Endothelial cell (in vitro differentiated cells): ENCODE results near the gene MARVELD1. TPM values are rescaled to one million over a fixed set of nuclear protein-coding genes. Genes with fewer than 3 reads are reported as not detected.
A peak's percentile ranks its signal among the peaks of the same experiment; 100 is the strongest.

ENCODE experiments used
- DNase-seq: peaks from one replicate; pipeline ENCODE4 v3.0.0; 2021; ENCODE audit warnings: low spot score
- H3K27ac Mint-ChIP-seq: one replicate; pipeline ENCODE4 v1.8.0; 2021; ENCODE audit warnings: mixed read lengths, inconsistent platforms; ENCODE audit not compliant: unreplicated experiment
- H3K27me3 Mint-ChIP-seq: one replicate; pipeline ENCODE4 v1.8.0; 2021; ENCODE audit warnings: mild to moderate bottlenecking, moderate library complexity, mixed read lengths, inconsistent platforms; ENCODE audit not compliant: unreplicated experiment
- H3K36me3 Mint-ChIP-seq: one replicate; pipeline ENCODE4 v1.8.0; 2021; ENCODE audit warnings: mild to moderate bottlenecking, low read depth, mixed read lengths, inconsistent platforms; ENCODE audit not compliant: unreplicated experiment
- H3K4me1 Mint-ChIP-seq: one replicate; pipeline ENCODE4 v1.8.0; 2021; ENCODE audit warnings: mild to moderate bottlenecking, mixed read lengths, inconsistent platforms; ENCODE audit not compliant: unreplicated experiment
- H3K4me3 Mint-ChIP-seq: one replicate; pipeline ENCODE4 v1.8.0; 2021; ENCODE audit warnings: mild to moderate bottlenecking, mixed read lengths, inconsistent platforms; ENCODE audit not compliant: unreplicated experiment
- H3K9me3 Mint-ChIP-seq: one replicate; pipeline ENCODE4 v1.8.0; 2021; ENCODE audit warnings: mixed read lengths, inconsistent platforms; ENCODE audit not compliant: unreplicated experiment
- total RNA-seq: library from RNA; stranded (reverse); fragmentation: NEBNext Ultra II Directional; extraction: Animal tissue kit (Norgen Biotek cat#: 25700); gene quantifications from one replicate; pipeline ENCODE4 v1.2.1, GENCODE V29; 2021; ENCODE audit not compliant: unreplicated experiment
- TF ChIP-seq, protein P1 (sequence below): fragments of 200-600 bp; sonication (generic); IDR thresholded peaks from one replicate; pipeline ENCODE4 v1.5.0; 2021; ENCODE audit warnings: antibody characterized with exemption; ENCODE audit not compliant: unreplicated experiment

MARVELD1 gene
- total RNA-seq, 1 donor from 2014 or later: 21.0 TPM

DNA sequence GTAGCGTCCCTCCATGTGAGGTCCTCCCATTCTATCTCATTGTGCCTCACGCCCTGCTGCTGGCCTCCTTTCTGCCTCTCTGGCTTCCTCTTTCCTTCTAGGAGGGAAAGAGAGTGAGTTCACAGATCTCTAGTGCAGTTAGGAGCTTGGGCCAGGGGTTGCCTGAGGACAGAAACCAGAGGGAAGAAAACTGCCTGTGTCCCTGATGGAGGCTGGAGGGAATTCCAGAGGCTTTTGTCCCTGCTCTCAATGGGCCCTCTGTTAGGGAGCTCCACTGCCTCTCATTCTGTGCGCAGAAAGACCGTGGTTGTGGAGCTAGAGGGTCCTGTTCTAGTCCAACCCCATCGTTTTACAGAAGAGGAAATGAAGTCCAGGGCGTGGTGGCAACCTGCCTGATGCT lies 4.6 kb downstream of the MARVELD1 start:
- no peak for DNase-seq
- no peaks in the 10 kb centered on the region for H3K9me3 Mint-ChIP-seq
- TF ChIP-seq, protein P1, sequence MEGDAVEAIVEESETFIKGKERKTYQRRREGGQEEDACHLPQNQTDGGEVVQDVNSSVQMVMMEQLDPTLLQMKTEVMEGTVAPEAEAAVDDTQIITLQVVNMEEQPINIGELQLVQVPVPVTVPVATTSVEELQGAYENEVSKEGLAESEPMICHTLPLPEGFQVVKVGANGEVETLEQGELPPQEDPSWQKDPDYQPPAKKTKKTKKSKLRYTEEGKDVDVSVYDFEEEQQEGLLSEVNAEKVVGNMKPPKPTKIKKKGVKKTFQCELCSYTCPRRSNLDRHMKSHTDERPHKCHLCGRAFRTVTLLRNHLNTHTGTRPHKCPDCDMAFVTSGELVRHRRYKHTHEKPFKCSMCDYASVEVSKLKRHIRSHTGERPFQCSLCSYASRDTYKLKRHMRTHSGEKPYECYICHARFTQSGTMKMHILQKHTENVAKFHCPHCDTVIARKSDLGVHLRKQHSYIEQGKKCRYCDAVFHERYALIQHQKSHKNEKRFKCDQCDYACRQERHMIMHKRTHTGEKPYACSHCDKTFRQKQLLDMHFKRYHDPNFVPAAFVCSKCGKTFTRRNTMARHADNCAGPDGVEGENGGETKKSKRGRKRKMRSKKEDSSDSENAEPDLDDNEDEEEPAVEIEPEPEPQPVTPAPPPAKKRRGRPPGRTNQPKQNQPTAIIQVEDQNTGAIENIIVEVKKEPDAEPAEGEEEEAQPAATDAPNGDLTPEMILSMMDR: no peak
- H3K27ac Mint-ChIP-seq: no peak overlapping the region
- no peak overlapping the region for H3K4me3 Mint-ChIP-seq
- H3K36me3 Mint-ChIP-seq: peaks cover 15% of the 10 kb centered on the region
- peaks cover 28% of the 10 kb centered on the region for H3K4me1 Mint-ChIP-seq
- peaks cover 8% of the 10 kb centered on the region for H3K27me3 Mint-ChIP-seq

DNA sequence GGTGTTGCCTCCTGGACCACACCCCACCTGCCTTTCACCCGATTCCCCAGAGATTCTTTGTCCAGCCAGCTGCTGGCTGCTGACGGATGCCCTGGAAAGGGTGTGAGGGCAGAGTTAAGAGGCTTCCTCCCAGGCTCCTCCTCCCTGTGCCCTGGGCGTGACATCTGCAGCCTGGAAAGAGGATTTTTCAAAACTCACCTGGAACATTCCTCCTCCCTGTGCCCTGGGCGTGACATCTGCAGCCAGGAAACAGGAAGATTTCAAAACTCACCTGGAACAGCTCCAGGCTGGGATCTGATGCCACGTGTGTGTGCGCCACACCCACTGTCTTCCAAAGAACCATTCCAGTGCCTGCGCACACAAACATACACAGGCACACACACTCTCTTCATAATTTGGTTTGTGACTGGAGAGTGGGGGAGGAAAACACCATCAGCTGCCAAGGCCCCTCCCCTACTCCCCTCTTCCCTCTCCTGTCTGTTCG lies 5.2 kb downstream of the MARVELD1 start:
- Mint-ChIP-seq H3K36me3 (peaks cover 15% of the 10 kb centered on the region), H3K9me3 (no peaks in the 10 kb centered on the region), H3K4me1 (peaks cover 28% of the 10 kb centered on the region), H3K4me3 (peak overlapping the region; percentile 8), H3K27me3 (peaks cover 7% of the 10 kb centered on the region), H3K27ac (no peak overlapping the region)
- no peak for DNase-seq
- TF ChIP-seq, protein P1: no peak

DNA sequence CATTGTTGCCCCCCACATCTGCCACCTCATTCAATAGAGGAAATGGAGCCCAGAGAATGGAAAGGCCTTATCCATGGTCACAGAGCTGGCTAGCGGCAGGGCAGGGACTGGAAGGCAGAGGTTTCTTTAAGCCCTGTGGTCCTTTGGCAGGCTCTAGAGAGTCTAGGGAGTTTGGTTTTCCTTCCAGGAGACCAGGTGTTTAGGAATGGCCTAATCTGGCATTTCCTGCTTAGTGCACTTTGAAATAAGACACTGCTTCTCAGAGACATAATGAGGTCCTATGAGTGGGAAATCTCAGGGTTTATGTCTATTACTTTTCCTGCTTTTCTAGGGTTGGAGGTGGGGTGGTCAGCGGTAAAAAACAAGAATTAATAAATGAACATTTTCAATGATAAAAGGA lies 6.1 kb downstream of the MARVELD1 start:
- no peak overlapping the region for H3K27ac Mint-ChIP-seq
- no peak for DNase-seq
- H3K36me3 Mint-ChIP-seq: peaks cover 15% of the 10 kb centered on the region
- peaks cover 26% of the 10 kb centered on the region for H3K4me1 Mint-ChIP-seq
- no peak overlapping the region for H3K4me3 Mint-ChIP-seq
- TF ChIP-seq, protein P1: no peak
- H3K9me3 Mint-ChIP-seq: no peaks in the 10 kb centered on the region
- peaks cover 7% of the 10 kb centered on the region for H3K27me3 Mint-ChIP-seq

DNA sequence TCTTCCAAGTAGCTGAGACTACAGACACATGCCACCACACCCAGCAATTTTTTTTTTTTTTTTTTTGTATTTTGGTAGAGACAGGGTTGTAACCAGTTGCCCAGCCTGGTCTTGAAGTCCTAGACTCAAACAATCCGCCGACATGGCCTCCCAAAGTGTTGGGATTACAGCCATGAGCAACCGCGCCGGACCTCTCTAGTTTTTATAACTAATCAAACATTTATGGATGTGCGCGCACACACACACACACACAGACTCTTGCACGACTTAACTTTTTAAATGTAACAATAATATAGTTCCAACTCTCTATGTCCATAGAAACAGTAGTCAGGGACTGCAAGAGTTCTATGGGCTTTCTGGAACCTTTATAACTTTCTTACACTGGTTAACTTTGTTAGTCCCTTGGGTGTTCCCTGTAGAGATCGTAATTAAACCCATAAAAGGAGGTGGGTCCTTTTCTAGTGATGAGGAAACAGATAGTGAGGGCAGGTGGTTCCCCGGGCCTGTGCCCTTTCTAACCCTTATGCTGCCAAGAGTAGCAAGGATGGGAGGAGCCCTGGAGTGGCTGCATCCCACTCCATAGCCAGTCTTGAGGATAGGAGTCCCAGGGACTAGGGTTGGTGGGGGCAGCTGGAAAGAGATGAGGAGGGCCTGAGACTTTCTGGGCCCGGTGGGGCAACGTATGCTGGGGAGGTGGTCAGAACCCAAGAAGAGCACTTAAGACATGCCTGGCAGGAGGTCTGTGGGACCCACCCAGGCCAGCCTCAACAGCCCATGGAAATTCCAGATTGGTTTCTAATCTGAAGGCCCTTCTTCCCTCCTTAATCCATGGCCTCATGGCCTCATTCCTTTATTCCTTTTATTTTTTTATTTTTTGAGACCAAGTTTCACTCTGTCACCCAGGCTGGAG lies 8.6 kb downstream of the MARVELD1 start:
- DNase-seq: no peak
- peaks cover 8% of the 10 kb centered on the region for H3K36me3 Mint-ChIP-seq
- no peak overlapping the region for H3K27ac Mint-ChIP-seq
- TF ChIP-seq, protein P1: no peak
- no peak overlapping the region for H3K4me3 Mint-ChIP-seq
- peaks cover 2% of the 10 kb centered on the region for H3K27me3 Mint-ChIP-seq
- H3K4me1 Mint-ChIP-seq: peaks cover 14% of the 10 kb centered on the region
- H3K9me3 Mint-ChIP-seq: no peaks in the 10 kb centered on the region

DNA sequence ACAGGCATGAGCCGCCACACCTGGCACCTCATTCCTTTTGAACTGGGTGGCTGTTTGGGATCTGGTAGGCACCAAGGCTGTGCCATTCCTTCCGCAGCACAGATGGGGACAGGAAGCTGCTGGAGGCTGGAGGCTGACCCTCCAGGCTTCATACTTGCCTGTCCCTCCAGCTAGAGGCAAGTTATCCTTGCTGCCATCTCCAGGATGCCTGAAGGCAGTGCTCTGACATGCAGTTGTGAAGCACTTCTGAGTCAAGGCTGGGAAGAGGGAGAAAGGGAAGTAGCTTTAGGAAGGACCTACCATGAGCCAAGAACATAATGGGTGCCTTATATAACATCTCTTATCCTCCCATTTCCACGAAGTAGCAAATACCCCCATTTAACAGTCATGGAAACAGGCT lies 9.5 kb downstream of the MARVELD1 start:
- H3K36me3 Mint-ChIP-seq: peaks cover 2% of the 10 kb centered on the region

More for the DNA sequence above, 9.5 kb downstream of the MARVELD1 start:
- no peak overlapping the region for H3K27ac Mint-ChIP-seq
- TF ChIP-seq, protein P1: no peak
- no peak for DNase-seq
- H3K4me1 Mint-ChIP-seq: peaks cover 14% of the 10 kb centered on the region
- H3K9me3 Mint-ChIP-seq: no peaks in the 10 kb centered on the region
- no peak overlapping the region for H3K4me3 Mint-ChIP-seq
- peaks cover 2% of the 10 kb centered on the region for H3K27me3 Mint-ChIP-seq
